ENCODE results near the gene FAM20A. TPM values are rescaled to one million over a fixed set of nuclear protein-coding genes. Genes with fewer than 3 reads are reported as not detected.

Gene FAM20A
- total RNA-seq, 1 donor from 2014 or later = not detected

DNA sequence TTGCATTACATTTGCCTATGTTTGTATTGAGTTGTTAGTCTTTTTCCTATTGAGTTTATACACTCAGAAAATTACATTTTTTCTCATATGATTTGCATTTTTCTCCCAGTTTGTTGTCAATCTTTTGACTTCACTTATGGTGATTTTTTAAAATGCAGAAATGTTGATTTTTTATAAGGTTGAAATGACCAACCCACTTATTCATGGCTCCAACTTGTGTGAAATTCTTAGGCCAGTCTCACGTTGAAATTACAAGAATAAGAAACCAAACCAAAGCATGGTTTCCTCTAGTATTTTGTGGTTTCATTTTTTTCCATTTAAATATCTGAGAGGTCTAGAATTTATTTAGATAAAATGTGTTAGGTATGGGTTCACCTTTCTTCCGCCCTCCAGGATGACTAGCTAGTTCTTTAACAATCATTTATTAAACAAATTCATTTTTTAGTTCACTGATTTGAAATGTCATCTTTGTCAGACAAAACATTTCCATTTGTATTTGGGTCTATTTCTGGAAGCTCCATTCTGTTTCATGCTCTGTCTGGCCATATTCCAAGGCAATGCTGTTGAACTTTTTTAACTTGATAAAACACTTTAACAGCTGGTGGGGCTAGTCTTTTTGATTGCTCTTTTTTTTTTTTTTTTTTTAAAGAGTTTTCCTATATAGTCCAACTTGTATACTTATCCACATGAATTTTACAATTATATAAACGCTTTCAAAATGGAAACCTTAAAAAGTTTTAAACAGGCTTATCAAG is 40.0 kb downstream of the FAM20A start:
- POLR2A ChIA-PET = no interaction called here
- H3K9me3 Mint-ChIP-seq = no peaks in the 10 kb centered on the region
- no peaks in the 10 kb centered on the region for H3K4me1 Mint-ChIP-seq

DNA sequence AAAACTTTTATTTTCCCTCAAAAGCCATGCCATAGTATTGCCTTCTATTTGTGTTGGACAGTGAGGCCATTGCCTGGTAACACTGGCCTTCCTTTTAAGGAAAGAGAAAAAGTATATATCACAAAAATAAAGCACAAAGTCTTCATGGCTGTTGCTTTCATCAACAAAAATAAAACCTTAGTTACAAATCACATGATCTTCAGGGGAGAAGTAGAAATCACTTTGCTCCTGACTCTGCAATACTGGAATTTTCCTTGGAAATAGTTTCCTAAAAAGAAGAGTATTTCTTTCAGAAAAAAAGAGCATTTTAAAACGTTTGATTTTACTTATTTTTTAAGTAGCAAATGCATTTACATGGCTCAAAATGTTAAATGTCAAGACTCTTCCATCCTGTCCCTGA is 41.9 kb downstream of the FAM20A start:
- DNase-seq (no peak), ATAC-seq (ENCODE audit: low read depth) (no peak)
- Mint-ChIP-seq H3K4me1 (no peaks in the 10 kb centered on the region), H3K4me3 (no peak overlapping the region), H3K27ac (no peak overlapping the region), H3K36me3 (ENCODE audit: low read depth) (no peaks in the 10 kb centered on the region), H3K9me3 (no peaks in the 10 kb centered on the region), H3K27me3 (peaks cover 3% of the 10 kb centered on the region)
- intact Hi-C loops (cut with micrococcal nuclease) = no loop called here
- no peak for TF ChIP-seq CTCF (IDR thresholded peaks at IDR 0.05)
- ChIA-PET CTCF (no interaction called here), POLR2A (no interaction called here)

More for the DNA sequence above, 40.0 kb downstream of the FAM20A start:
- Mint-ChIP-seq H3K4me3 (no peak overlapping the region), H3K36me3 (ENCODE audit: low read depth) (no peaks in the 10 kb centered on the region), H3K27ac (no peak overlapping the region), H3K27me3 (peaks cover 10% of the 10 kb centered on the region)
- ATAC-seq (ENCODE audit: low read depth) = no peak
- intact Hi-C loops (cut with micrococcal nuclease) = no loop called here
- no peak for DNase-seq
- TF ChIP-seq CTCF (IDR thresholded peaks at IDR 0.05) = no peak
- CTCF ChIA-PET = no interaction called here

DNA sequence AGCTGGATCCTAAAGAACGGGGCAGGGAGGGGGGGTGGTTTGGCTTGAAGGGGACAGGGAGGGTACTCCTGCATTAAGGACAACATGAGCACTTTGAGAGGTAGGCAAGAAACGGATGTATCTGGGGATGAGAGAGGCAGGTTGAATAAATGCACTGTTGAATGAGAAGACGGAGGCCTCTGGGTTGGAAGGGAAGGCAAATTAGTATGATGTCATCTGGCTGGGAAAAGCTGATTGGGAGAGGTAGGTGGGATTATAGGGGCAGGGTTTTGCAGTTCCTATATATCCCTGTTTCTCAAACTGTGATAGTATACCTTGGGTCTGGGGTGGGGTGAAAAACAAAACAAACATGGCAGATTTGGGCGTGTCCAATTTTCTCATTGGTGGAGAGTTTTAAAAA is 44.6 kb downstream of the FAM20A start:
- Mint-ChIP-seq H3K36me3 (ENCODE audit: low read depth) (peaks cover 1% of the 10 kb centered on the region), H3K27me3 (no peaks in the 10 kb centered on the region), H3K4me1 (no peaks in the 10 kb centered on the region), H3K9me3 (no peaks in the 10 kb centered on the region), H3K27ac (no peak overlapping the region), H3K4me3 (no peak overlapping the region)
- DNase-seq (no peak), ATAC-seq (ENCODE audit: low read depth) (no peak)
- ChIA-PET POLR2A (no interaction called here), CTCF (no interaction called here)
- intact Hi-C loops (cut with micrococcal nuclease) = no loop called here
- TF ChIP-seq CTCF (IDR thresholded peaks at IDR 0.05) = no peak

DNA sequence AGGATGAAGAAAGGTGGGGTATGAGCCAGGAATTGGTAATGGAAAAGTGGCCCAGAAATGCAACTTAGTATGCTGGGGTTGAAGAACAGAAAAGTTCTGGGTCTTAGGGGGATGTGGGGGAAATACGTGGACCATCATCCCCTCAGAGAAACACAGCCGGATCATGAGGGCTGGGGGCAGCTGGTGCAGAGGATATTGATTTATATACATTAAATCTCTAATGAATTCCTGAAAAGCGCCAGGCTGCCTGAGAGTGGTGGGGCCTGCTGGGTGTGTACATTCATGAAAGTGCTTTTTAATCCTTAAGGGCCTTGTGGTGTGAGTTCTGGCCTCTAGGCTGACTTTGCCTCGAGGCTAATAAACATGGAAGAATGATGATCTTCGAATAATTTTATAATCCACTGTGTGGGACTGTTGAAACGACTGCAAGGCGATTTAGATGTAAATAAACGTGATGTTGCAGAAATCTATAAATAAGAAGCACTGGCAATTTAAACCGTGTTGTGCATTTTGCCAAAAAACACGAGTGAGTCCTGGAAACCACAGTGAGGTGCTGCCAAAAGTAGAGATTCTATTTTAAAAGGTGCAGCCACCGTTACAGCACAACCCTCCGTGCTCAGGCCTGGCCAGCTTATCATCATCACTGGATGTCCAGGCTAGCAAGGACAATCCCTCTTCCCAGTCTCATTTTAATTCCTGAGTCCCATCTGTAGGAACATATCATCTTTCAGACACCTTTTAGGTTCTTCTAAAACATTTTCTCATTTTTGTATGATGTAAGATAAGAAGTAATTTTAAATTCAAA is 56.9 kb downstream of the FAM20A start:
- ChIA-PET POLR2A (no interaction called here), CTCF (no interaction called here)
- DNase-seq (no peak), ATAC-seq (ENCODE audit: low read depth) (no peak)
- Mint-ChIP-seq H3K27me3 (no peaks in the 10 kb centered on the region), H3K4me3 (no peak overlapping the region), H3K9me3 (no peaks in the 10 kb centered on the region), H3K36me3 (ENCODE audit: low read depth) (peaks cover 15% of the 10 kb centered on the region), H3K27ac (no peak overlapping the region), H3K4me1 (peaks cover 12% of the 10 kb centered on the region)
- TF ChIP-seq CTCF (IDR thresholded peaks at IDR 0.05) = no peak
- intact Hi-C loops (cut with micrococcal nuclease) = no loop called here

DNA sequence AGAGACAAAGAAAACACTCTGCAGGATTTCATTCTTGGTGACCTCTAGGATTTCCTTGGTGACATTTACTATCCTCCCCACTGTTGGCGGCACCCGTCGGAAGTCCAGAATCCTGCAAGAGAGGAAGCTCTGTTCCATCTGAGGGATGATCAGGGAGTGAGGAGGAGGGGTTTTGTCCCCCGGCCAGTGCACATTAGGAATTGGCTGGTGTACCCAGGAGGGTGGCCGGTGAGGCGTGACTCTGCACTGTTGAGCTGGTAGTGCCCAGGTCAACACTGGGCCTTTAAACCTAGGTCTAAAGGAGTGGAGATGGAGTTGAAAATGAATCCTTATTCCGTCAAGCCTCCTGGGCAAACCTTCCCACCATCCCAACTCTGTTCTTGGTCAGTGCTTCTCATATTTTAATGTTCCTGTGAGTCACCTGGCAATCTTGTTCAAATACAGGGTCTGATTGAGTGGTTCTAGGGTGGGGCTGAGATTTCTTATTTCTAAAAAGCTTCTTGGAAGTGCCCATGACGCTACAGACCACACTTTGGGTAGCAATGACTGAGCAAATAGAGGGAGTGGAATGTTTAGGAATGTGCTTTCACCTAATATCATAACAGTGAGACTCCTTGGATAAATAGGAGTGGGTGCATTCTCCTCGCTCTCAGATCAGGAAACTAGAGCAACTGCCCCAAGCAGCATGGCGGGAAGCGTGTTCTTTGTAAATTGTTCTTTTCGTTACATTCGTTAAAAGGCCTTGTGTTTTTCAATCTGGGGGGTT is 58.3 kb downstream of the FAM20A start:
- no peak for TF ChIP-seq CTCF (IDR thresholded peaks at IDR 0.05)
- no peak overlapping the region for H3K27ac Mint-ChIP-seq
- intact Hi-C loops (cut with micrococcal nuclease) = no loop called here
- no peaks in the 10 kb centered on the region for H3K9me3 Mint-ChIP-seq
- ATAC-seq (ENCODE audit: low read depth) (no peak), DNase-seq (no peak)
- peaks cover 27% of the 10 kb centered on the region for H3K36me3 Mint-ChIP-seq (ENCODE audit: low read depth)
- peaks cover 15% of the 10 kb centered on the region for H3K4me1 Mint-ChIP-seq
- POLR2A ChIA-PET = no interaction called here
- H3K4me3 Mint-ChIP-seq = no peak overlapping the region
- H3K27me3 Mint-ChIP-seq = no peaks in the 10 kb centered on the region
- CTCF ChIA-PET = no interaction called here

Measured in activated B cell treated with CpG ODN at 0.5 μM for 24 hours (primary cell).